ENCODE data around the gene THAP11. TPM values are rescaled to one million over a fixed set of nuclear protein-coding genes. Genes with fewer than 3 reads are reported as not detected.

THAP11 gene
- polyA plus RNA-seq, 2 of the 4 experiments (the other 2 are of a cell fraction): 30.9 to 33.2 TPM

DNA sequence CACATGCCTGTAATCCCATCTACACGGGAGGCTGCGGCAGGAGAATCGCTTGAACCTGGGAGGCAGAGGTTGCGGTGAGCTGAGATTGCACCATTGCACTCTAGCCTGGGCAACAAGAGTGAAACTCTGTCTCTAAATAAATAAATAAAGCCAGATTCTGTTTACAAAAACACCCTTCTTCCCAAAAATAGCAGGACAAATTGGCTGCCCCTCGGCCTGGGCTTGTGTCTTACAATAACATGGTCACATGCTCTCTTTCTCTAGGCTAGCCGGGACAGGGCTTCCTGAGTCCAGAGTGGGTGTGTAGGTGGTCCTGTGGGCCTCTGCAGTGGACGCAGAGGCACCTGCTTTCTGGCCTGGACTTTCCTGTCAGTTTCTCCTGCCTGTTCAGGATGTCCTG is 27.5 kb downstream of the THAP11 start:
- Histone ChIP-seq H3K27ac (no peak overlapping the region), H3K4me2 (no peak overlapping the region), H3K4me3 (no peak overlapping the region), H3K9me3 (no peaks in the 10 kb centered on the region), H3K4me1 (peaks cover 21% of the 10 kb centered on the region; the same call in 2 of the 3 replicates)
- TF ChIP-seq ELK1 (IDR thresholded peaks at IDR 0.05; ENCODE audit: low read depth, low read length) (no peak), CHD2 (IDR thresholded peaks at IDR 0.05; ENCODE audit: low read length, partially characterized antibody) (no peak)
- WGBS (ENCODE audit: missing lambda C conversion rate): 82% methylated on average over 7 of the region's 7 CpGs
- FAIRE-seq (no peak), ATAC-seq (no peak), DNase-seq (ENCODE audit: low read depth in 1 of 2, low spot score in 1 of 2) (no peak)
- POLR2A ChIA-PET: no interaction called here
- CTCF ChIA-PET: interaction anchor here (0.6 to 3.0 kb wide), 6 partner anchors 10 to 199 kb away, joined by 3 to 25 read pairs (median 4); no protein-coding TSS in a partner anchor

DNA sequence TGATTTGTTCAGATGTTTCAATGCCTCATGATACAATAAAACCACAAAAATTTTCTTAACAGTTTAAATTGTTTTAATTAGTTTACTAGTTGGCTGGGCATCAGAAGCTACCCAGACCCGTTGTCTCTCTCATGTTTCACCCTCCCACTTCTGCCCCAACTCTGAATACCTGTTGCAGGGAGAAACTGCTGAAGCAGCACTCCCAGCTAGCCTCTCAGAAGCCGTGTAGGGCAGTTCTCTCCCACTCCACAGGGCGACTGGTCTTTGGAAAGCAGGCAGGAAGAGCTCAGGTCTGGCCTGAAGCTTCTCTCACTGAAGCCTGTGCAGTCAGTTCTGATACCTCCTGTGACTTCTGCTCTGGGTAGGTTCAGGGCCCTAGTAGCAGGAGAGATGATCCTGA is 29.1 kb downstream of the THAP11 start:
- FAIRE-seq: no peak
- TF ChIP-seq FOSL2 (IDR thresholded peaks at IDR 0.05) (no peak), FOSL2 (CRISPR knock-in tag; IDR thresholded peaks at IDR 0.05) (no peak), MAFK (IDR thresholded peaks at IDR 0.05; ENCODE audit: partially characterized antibody) (peak; percentile 82)
- H3K27ac ChIP-seq: no peak overlapping the region

GRCh38 chr16:67872131-67872630 is 30.1 kb downstream of the THAP11 start:
- peaks cover 24% of the 10 kb centered on the region; the same call in 2 of the 3 replicates for H3K4me1 ChIP-seq
- peak overlapping the region; percentile 95 to 97; a peak in 5 of 6 replicates for H3K27ac ChIP-seq
- peak overlapping the region; percentile 99 for H3K4me2 ChIP-seq
- H3K4me3 ChIP-seq: peak overlapping the region; percentile 99; the same call in 2 of the 3 replicates
- CTCF ChIA-PET: interaction anchor here (0.9 to 3.0 kb wide), 7 partner anchors 11 to 204 kb away, joined by 3 to 25 read pairs (median 6); no protein-coding TSS in a partner anchor
- no peak for TF ChIP-seq FOSL2 (IDR thresholded peaks at IDR 0.05)
- TF ChIP-seq FOSL2 (CRISPR knock-in tag; IDR thresholded peaks at IDR 0.05): no peak
- TF ChIP-seq HDAC2 (IDR thresholded peaks at IDR 0.05): no peak
- TF ChIP-seq ZFP36 (IDR thresholded peaks at IDR 0.05; ENCODE audit: borderline replicate concordance, partially characterized antibody): no peak
- no peak for TF ChIP-seq JUN (IDR thresholded peaks at IDR 0.05)
- TF ChIP-seq NPAS2 (CRISPR knock-in tag; IDR thresholded peaks at IDR 0.05; ENCODE audit: borderline replicate concordance): no peak
- TF ChIP-seq HOXB13 (CRISPR knock-in tag; IDR thresholded peaks at IDR 0.05; ENCODE audit: low read depth): no peak
- no peak for TF ChIP-seq RFX5 (IDR thresholded peaks at IDR 0.05)
- no peak for TF ChIP-seq MYC (IDR thresholded peaks at IDR 0.05; ENCODE audit: borderline replicate concordance, low read length)
- TF ChIP-seq EHMT2 (IDR thresholded peaks at IDR 0.05; ENCODE audit: low read depth): no peak
- TF ChIP-seq SREBF2 (IDR thresholded peaks at IDR 0.05): no peak
- TF ChIP-seq ZNF302 (CRISPR knock-in tag; IDR thresholded peaks at IDR 0.05): no peak
- no peak; a peak in 1 of 6 replicates for ATAC-seq
- POLR2A ChIA-PET: no interaction called here
- no peaks in the 10 kb centered on the region for H3K9me3 ChIP-seq
- no peak for DNase-seq (ENCODE audit: low read depth in 1 of 2, low spot score in 1 of 2)
- no peak for FAIRE-seq
- 71% methylated on average over 2 of the region's 2 CpGs for WGBS (ENCODE audit: missing lambda C conversion rate)

More for the DNA sequence above, 29.1 kb downstream of the THAP11 start:
- H3K9me3 ChIP-seq: no peaks in the 10 kb centered on the region
- CTCF ChIA-PET: interaction anchor here (0.9 to 3.0 kb wide), 10 partner anchors 12 to 390 kb away, joined by 3 to 25 read pairs (median 5); partner anchors contain the start of gene ATP6V0D1
- peaks cover 24% of the 10 kb centered on the region; the same call in 2 of the 3 replicates for H3K4me1 ChIP-seq
- H3K4me2 ChIP-seq: no peak overlapping the region
- ATAC-seq (peak in 1 of 2 experiments; percentile 41; a peak in 3 of 6 replicates), DNase-seq (ENCODE audit: low read depth in 1 of 2, low spot score in 1 of 2) (no peak)
- WGBS (ENCODE audit: missing lambda C conversion rate): 90% methylated on average over 3 of the region's 3 CpGs
- H3K4me3 ChIP-seq: no peak overlapping the region
- POLR2A ChIA-PET: interaction anchor here (0.6 to 0.8 kb wide), 3 partner anchors 65 to 343 kb away, joined by 3 to 5 read pairs (median 3); partner anchors contain the start of genes RANBP10, RIPOR1 and TSNAXIP1

DNA sequence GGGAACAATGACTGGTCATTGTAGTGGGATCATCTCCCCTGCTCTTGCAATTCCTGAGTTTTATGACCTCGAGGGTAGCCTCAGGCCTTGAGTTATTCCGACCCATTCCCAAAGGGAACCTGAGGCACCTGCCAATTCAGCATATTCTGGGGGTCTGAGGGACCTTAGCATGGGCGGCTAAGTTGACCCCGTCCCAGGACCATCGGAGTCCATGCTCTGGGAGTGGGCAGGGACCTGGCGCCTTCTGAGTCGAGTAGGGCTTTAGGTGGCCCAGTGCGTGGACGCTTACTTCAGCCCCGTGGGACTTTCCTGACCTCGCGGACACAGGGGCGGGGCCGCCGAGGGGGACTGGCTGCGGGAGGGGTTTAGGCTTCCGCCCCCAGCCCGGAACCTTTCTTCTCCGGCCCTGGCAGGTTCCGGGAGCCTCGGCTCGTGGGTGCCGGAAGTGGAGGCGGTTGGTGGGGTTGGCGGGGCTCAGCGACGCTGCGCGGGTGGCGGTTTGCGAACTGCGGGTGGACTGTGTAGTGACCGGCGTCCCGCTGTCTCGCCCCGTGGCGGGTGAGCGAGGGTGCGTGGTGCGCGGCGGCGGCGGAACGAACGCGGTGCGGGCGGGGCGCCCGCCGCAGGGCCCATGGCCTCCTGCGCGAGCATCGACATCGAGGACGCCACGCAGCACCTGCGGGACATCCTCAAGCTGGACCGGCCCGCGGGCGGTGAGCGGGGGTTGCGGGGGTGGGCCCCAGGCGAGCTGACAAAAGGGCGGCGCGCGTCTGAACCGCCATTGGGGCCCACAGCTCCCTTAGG is 30.7 kb downstream of the THAP11 start, which contains the start of gene EDC4:
Gene EDC4, plus strand, starts transcription at position 422 of the 804 bp plus-strand sequence. Its CDS starts 210 bp downstream, at position 632.
- H3K27ac ChIP-seq: peak within 1 kb of the TSS; percentile 95 to 97
- peak; percentile 87 to 92 for ATAC-seq
- H3K4me3 ChIP-seq: peak within 1 kb of the TSS; percentile 99
- DNase-seq (ENCODE audit: low read depth in 1 of 2, low spot score in 1 of 2): peak; percentile 83 to 89
- peaks cover 24% of the 10 kb centered on the region; the same call in 2 of the 3 replicates for H3K4me1 ChIP-seq
- peak within 1 kb of the TSS; percentile 99 for H3K4me2 ChIP-seq
- CTCF ChIA-PET: interaction anchor here (0.9 to 17.4 kb wide), 7 partner anchors 10 to 200 kb away, joined by 3 to 370 read pairs (median 12); partner anchors contain the start of genes CTRL, NRN1L and PSMB10
- POLR2A ChIA-PET: interaction anchor here (0.8 to 0.9 kb wide), 2 partner anchors 10 to 27 kb away, joined by 4 to 5 read pairs; no protein-coding TSS in a partner anchor
- H3K9me3 ChIP-seq: no peaks in the 10 kb centered on the region
- 5% methylated on average over 56 of the region's 72 CpGs for WGBS (ENCODE audit: missing lambda C conversion rate)
- FAIRE-seq: no peak
- TF ChIP-seq KDM5A (IDR thresholded peaks at IDR 0.05): peak; percentile 76
- peak; percentile 90 for TF ChIP-seq MAZ (IDR thresholded peaks at IDR 0.05; ENCODE audit: borderline replicate concordance, low read depth, low read length)
- no peak for TF ChIP-seq HES2 (IDR thresholded peaks at IDR 0.05)
- TF ChIP-seq HDAC2 (IDR thresholded peaks at IDR 0.05): no peak
- TF ChIP-seq, protein P1, sequence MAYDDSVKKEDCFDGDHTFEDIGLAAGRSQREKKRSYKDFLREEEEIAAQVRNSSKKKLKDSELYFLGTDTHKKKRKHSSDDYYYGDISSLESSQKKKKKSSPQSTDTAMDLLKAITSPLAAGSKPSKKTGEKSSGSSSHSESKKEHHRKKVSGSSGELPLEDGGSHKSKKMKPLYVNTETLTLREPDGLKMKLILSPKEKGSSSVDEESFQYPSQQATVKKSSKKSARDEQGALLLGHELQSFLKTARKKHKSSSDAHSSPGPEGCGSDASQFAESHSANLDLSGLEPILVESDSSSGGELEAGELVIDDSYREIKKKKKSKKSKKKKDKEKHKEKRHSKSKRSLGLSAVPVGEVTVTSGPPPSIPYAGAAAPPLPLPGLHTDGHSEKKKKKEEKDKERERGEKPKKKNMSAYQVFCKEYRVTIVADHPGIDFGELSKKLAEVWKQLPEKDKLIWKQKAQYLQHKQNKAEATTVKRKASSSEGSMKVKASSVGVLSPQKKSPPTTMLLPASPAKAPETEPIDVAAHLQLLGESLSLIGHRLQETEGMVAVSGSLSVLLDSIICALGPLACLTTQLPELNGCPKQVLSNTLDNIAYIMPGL (CRISPR knock-in tag; IDR thresholded peaks at IDR 0.05; ENCODE audit: borderline replicate concordance): no peak
- 0 out of 3 replicates have a peak, but pooled peaks have one; percentile 17 for TF ChIP-seq SMC3 (IDR thresholded peaks at IDR 0.05)
- no peak for TF ChIP-seq SREBF2 (IDR thresholded peaks at IDR 0.05)
- peak; percentile 12; the same call in 1 of the 2 replicates for TF ChIP-seq ZC3H11A (IDR thresholded peaks at IDR 0.05)
- TF ChIP-seq RCOR1 (IDR thresholded peaks at IDR 0.05; ENCODE audit: low read depth, low read length): no peak
- TF ChIP-seq, protein P2, sequence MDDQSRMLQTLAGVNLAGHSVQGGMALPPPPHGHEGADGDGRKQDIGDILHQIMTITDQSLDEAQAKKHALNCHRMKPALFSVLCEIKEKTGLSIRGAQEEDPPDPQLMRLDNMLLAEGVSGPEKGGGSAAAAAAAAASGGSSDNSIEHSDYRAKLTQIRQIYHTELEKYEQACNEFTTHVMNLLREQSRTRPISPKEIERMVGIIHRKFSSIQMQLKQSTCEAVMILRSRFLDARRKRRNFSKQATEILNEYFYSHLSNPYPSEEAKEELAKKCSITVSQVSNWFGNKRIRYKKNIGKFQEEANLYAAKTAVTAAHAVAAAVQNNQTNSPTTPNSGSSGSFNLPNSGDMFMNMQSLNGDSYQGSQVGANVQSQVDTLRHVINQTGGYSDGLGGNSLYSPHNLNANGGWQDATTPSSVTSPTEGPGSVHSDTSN (IDR thresholded peaks at IDR 0.05): peak; percentile 82

Measured in A549 (cell line).